Peyer's patch (tissue), 4 donors: ENCODE data around the gene GSTT2. TPM values are rescaled to one million over a fixed set of nuclear protein-coding genes. Genes with fewer than 3 reads are reported as not detected.

Source experiments
- DNase-seq, 3 donors: peaks; one replicate each; pipeline ENCODE4 v3.0.0-alpha.2; 2017 to 2019
- H3K27ac ChIP-seq, 4 donors: fragments of 200-600 bp; sonication (generic); one replicate each; pipeline ENCODE4 v1.5.1; 2016 to 2019
- H3K27me3 ChIP-seq, 2 donors: fragments of 200-600 bp; sonication (generic); one replicate each; pipeline ENCODE4 v1.5.1; 2019
- H3K36me3 ChIP-seq, 3 donors: fragments of 200-600 bp; sonication (generic); one replicate each; pipeline ENCODE4 v1.5.1; 2016 to 2019
- H3K4me1 ChIP-seq, 4 donors: fragments of 200-600 bp; sonication (generic); one replicate each; pipeline ENCODE4 v1.5.1; 2016 to 2019
- H3K4me3 ChIP-seq, 4 donors: fragments of 200-600 bp; sonication (generic); 1 replicate in 3 of 4; 2 replicates in 1 of 4; pipeline ENCODE4 v1.5.1; 2016 to 2019; ENCODE audit warnings: mild to moderate bottlenecking in 1 of 4
- H3K9me3 ChIP-seq, 4 donors: fragments of 200-600 bp; sonication (generic); one replicate each; pipeline ENCODE4 v1.5.1; 2016 to 2019; ENCODE audit warnings: mild to moderate bottlenecking in 1 of 4
- POLR2A ChIP-seq, 2 donors: fragments of 450-650 bp; IDR thresholded peaks; one replicate each; pipeline ENCODE4 v1.5.1; 2017; ENCODE audit warnings: antibody characterized with exemption in 2 of 2, mild to moderate bottlenecking in 2 of 2, moderate library complexity in 2 of 2
- total RNA-seq, 4 donors: library from RNA; depleted of rRNA; stranded (reverse); fragments of >200 nt; gene quantifications; one replicate each; pipeline ENCODE4 v1.1.0, GENCODE V29; 2016
- TF ChIP-seq, protein P1 (sequence below), 6 experiments: fragments of 450-650 bp in 4 of 6; fragments of 200-600 bp in 2 of 6; sonication (generic) in 1 of 6; IDR thresholded peaks; one replicate each; pipeline ENCODE4 v1.5.1; 2017 to 2019; ENCODE audit warnings: antibody characterized with exemption in 6 of 6, mild to moderate bottlenecking in 3 of 6, moderate library complexity in 1 of 6

The GSTT2 gene
- total RNA-seq, 4 donors from 2014 or later, result not detected

- DNase-seq, result no peak
Observed at GRCh38 chr22:24009227-24010017, 29.5 kb downstream of the GSTT2 start.

DNA sequence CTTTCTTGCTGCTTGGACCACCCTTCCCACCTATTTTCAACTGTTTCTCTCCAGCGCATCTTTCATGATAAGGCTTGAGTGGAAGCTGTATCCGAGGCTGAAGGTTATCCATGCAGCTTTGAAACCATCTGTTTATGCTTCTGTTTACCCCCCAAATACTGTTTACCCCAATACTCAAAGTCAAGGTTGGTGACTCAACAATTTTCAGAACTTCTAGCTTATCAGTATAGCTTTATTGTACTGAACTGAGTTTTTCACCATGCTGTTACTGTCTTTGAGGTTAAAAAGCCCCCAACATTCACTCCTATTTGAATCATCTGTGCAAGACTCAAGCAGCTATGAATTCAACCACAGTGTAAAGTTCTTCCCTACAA lies 30.1 kb downstream of the GSTT2 start:
- DNase-seq, result no peak
- H3K9me3 ChIP-seq, result no peaks in the 10 kb centered on the region
- H3K27ac ChIP-seq, result no peak overlapping the region
- H3K36me3 ChIP-seq, result no peaks in the 10 kb centered on the region
- TF ChIP-seq POLR2A (IDR thresholded peaks at IDR 0.05), result no peak
- TF ChIP-seq, protein P1, sequence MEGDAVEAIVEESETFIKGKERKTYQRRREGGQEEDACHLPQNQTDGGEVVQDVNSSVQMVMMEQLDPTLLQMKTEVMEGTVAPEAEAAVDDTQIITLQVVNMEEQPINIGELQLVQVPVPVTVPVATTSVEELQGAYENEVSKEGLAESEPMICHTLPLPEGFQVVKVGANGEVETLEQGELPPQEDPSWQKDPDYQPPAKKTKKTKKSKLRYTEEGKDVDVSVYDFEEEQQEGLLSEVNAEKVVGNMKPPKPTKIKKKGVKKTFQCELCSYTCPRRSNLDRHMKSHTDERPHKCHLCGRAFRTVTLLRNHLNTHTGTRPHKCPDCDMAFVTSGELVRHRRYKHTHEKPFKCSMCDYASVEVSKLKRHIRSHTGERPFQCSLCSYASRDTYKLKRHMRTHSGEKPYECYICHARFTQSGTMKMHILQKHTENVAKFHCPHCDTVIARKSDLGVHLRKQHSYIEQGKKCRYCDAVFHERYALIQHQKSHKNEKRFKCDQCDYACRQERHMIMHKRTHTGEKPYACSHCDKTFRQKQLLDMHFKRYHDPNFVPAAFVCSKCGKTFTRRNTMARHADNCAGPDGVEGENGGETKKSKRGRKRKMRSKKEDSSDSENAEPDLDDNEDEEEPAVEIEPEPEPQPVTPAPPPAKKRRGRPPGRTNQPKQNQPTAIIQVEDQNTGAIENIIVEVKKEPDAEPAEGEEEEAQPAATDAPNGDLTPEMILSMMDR (IDR thresholded peaks at IDR 0.05), result no peak
- no peaks in the 10 kb centered on the region for H3K27me3 ChIP-seq
- H3K4me3 ChIP-seq, result no peak overlapping the region
- H3K4me1 ChIP-seq, result peaks cover 0 to 8% (median 2%) of the 10 kb centered on the region in 4 donors

More at GRCh38 chr22:24009227-24010017, 29.5 kb downstream of the GSTT2 start:
- TF ChIP-seq POLR2A (IDR thresholded peaks at IDR 0.05), result no peak
- TF ChIP-seq, protein P1 (IDR thresholded peaks at IDR 0.05), result no peak
- Histone ChIP-seq H3K27ac (no peak overlapping the region), H3K4me1 (peaks cover 0 to 8% (median 2%) of the 10 kb centered on the region in 4 donors), H3K9me3 (no peaks in the 10 kb centered on the region), H3K27me3 (no peaks in the 10 kb centered on the region), H3K36me3 (no peaks in the 10 kb centered on the region), H3K4me3 (no peak overlapping the region)

DNA sequence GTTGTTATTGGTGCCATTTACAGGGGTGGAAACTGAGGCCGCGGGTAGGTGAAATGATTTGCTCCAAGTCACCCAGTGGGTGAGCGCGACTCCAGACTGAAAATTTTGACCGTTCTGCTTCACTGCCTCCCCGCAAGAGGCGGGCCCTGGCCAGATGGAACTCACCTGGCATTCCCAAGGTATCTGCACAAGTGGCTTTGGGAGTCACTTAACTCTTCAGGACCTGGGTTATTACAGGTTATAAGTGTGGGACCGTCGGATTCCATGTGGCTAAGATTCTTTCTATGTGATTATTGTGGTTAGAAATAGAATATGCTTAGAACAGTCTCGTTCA lies 31.8 kb downstream of the GSTT2 start:
- H3K4me3 ChIP-seq, result peak overlapping the region; percentile 71 to 95 (median 91)
- H3K4me1 ChIP-seq, result peaks cover 0 to 8% (median 2%) of the 10 kb centered on the region in 4 donors
- TF ChIP-seq POLR2A (IDR thresholded peaks at IDR 0.05), result no peak
- TF ChIP-seq, protein P1 (IDR thresholded peaks at IDR 0.05), result no peak
- H3K27ac ChIP-seq, result peak overlapping the region; percentile 79 to 89 (median 84)
- H3K27me3 ChIP-seq, result no peaks in the 10 kb centered on the region
- H3K9me3 ChIP-seq, result no peaks in the 10 kb centered on the region
- DNase-seq, result no peak
- no peaks in the 10 kb centered on the region for H3K36me3 ChIP-seq

DNA sequence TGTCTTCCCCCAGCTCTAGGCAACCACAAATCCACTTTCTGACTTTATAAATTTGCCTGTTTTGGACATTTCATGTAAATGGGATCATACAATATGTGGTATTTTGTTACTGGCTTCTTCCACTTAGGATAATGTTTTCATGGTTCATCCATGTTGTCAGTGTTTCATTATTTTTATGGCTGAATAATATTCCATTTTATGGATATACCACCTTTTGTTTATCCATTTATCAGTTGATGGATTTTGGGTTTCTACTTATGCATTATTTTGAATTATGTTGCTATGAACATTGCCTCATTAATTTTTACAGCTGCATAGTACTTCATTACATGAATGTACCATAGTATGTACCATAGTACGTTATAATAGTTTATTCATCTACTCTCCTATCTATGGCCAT lies 36.2 kb downstream of the GSTT2 start:
- Histone ChIP-seq H3K9me3 (no peaks in the 10 kb centered on the region), H3K4me1 (peaks cover 0 to 8% (median 2%) of the 10 kb centered on the region in 4 donors), H3K27me3 (no peaks in the 10 kb centered on the region), H3K27ac (no peak overlapping the region), H3K36me3 (no peaks in the 10 kb centered on the region), H3K4me3 (no peak overlapping the region)
- DNase-seq, result no peak
- TF ChIP-seq, protein P1 (IDR thresholded peaks at IDR 0.05), result no peak
- no peak for TF ChIP-seq POLR2A (IDR thresholded peaks at IDR 0.05)

GRCh38 chr22:24021304-24021703 lies 41.4 kb downstream of the GSTT2 start:
- no peak overlapping the region for H3K27ac ChIP-seq
- no peak for TF ChIP-seq POLR2A (IDR thresholded peaks at IDR 0.05)
- TF ChIP-seq, protein P1 (IDR thresholded peaks at IDR 0.05), result no peak
- no peak for DNase-seq
- H3K4me3 ChIP-seq, result no peak overlapping the region
- H3K9me3 ChIP-seq, result no peaks in the 10 kb centered on the region
- no peaks in the 10 kb centered on the region for H3K4me1 ChIP-seq
- no peaks in the 10 kb centered on the region for H3K27me3 ChIP-seq
- peaks cover 0 to 9% (median 0%) of the 10 kb centered on the region in 3 donors for H3K36me3 ChIP-seq
